GOT3 (cell line): Measurements from ENCODE around the gene FGF9.

Source experiments
- DNase-seq: peaks from one replicate; lab custom pipeline; 2025; ENCODE audit warnings: mixed read lengths; lab: John Stamatoyannopoulos, UW

Gene FGF9

GRCh38 chr13:21710163-21710562, 39.3 kb downstream of the FGF9 start:
- DNase-seq, result no peak

GRCh38 chr13:21717817-21718216, 46.9 kb downstream of the FGF9 start:
- no peak for DNase-seq

- no peak for DNase-seq
Observed at GRCh38 chr13:21719463-21719862, 48.6 kb downstream of the FGF9 start.

- DNase-seq, result no peak
Observed at GRCh38 chr13:21723807-21724505, 53.1 kb downstream of the FGF9 start.

GRCh38 chr13:21730186-21730880, 59.5 kb downstream of the FGF9 start:
- no peak for DNase-seq

- no peak for DNase-seq
Observed at GRCh38 chr13:21733475-21734263, 62.8 kb downstream of the FGF9 start.

- DNase-seq, result no peak
Observed at GRCh38 chr13:21734961-21735360, 64.1 kb downstream of the FGF9 start.

GRCh38 chr13:21735701-21736401, 65.0 kb downstream of the FGF9 start:
- DNase-seq, result no peak

GRCh38 chr13:21736926-21737325, 66.1 kb downstream of the FGF9 start:
- DNase-seq, result no peak

- DNase-seq, result no peak
Observed at GRCh38 chr13:21738630-21739029, 67.8 kb downstream of the FGF9 start.

- DNase-seq, result no peak
Observed at GRCh38 chr13:21739771-21740170, 68.9 kb downstream of the FGF9 start.

- DNase-seq, result no peak
Observed at GRCh38 chr13:21741396-21741979, 70.6 kb downstream of the FGF9 start.

- no peak for DNase-seq
Observed at GRCh38 chr13:21742096-21742495, 71.2 kb downstream of the FGF9 start.

- DNase-seq, result no peak
Observed at GRCh38 chr13:21744149-21744548, 73.3 kb downstream of the FGF9 start.

- no peak for DNase-seq
Observed at GRCh38 chr13:21745307-21745706, 74.4 kb downstream of the FGF9 start.

- DNase-seq, result no peak
Observed at GRCh38 chr13:21747456-21747855, 76.6 kb downstream of the FGF9 start.

GRCh38 chr13:21748166-21748565, 77.3 kb downstream of the FGF9 start:
- DNase-seq, result no peak

- no peak for DNase-seq
Observed at GRCh38 chr13:21749410-21749809, 78.5 kb downstream of the FGF9 start.

- DNase-seq, result no peak
Observed at GRCh38 chr13:21752501-21752900, 81.6 kb downstream of the FGF9 start.

GRCh38 chr13:21753117-21753729, 82.3 kb downstream of the FGF9 start:
- no peak for DNase-seq
